Thoracic aorta (tissue), 2 donors: Measurements from ENCODE around the gene TANGO2. TPM values are rescaled to one million over a fixed set of nuclear protein-coding genes. Genes with fewer than 3 reads are reported as not detected.
A peak's percentile ranks its signal among the peaks of the same experiment; 100 is the strongest.

Experiments used
- ATAC-seq: fragments of 150-250 bp; one replicate; pipeline ENCODE4 v1.8.0; 2017; ENCODE audit warnings: low read depth; ENCODE audit not compliant: insufficient number of reproducible peaks, low FRiP score
- DNase-seq: peaks from one replicate; pipeline ENCODE4 v3.0.0-alpha.2; 2020; ENCODE audit warnings: low spot score
- H3K27ac ChIP-seq, 2 donors: fragments of 200-600 bp; sonication (generic); 1 replicate in 1 of 2; 2 replicates in 1 of 2; pipeline ENCODE4 v1.5.1; 2016; ENCODE audit warnings: mild to moderate bottlenecking in 2 of 2, moderate library complexity in 2 of 2
- H3K27me3 ChIP-seq: fragments of 200-600 bp; sonication (generic); replicated peaks from 2 replicates; pipeline ENCODE4 v1.6.0; 2016; ENCODE audit warnings: mild to moderate bottlenecking; ENCODE audit not compliant: insufficient read depth
- H3K36me3 ChIP-seq: fragments of 200-600 bp; sonication (generic); one replicate; pipeline ENCODE4 v1.5.1; 2016
- H3K4me1 ChIP-seq, 2 donors: fragments of 200-600 bp; sonication (generic); 1 replicate in 1 of 2; 2 replicates in 1 of 2; pipeline versions ENCODE4 v1.5.1 to v1.6.0; 2016; ENCODE audit warnings: low read depth in 2 of 2, mild to moderate bottlenecking in 1 of 2; ENCODE audit not compliant: control insufficient read depth in 1 of 2
- H3K4me3 ChIP-seq: fragments of 200-600 bp; sonication (generic); 2 replicates; pipeline ENCODE4 v1.5.1; 2016; ENCODE audit warnings: mild to moderate bottlenecking
- H3K9me3 ChIP-seq: fragments of 200-600 bp; sonication (generic); 2 replicates; pipeline ENCODE4 v1.5.1; 2016
- CTCF ChIP-seq: fragments of 200-600 bp; sonication (generic); IDR thresholded peaks from one replicate; pipeline ENCODE4 v1.5.1; 2019; ENCODE audit warnings: antibody characterized with exemption
- total RNA-seq, 2 donors: library from RNA; depleted of rRNA; stranded (reverse); fragments of >200 nt; gene quantifications; one replicate each; pipeline versions ENCODE4 v1.1.0 to v1.2.3, GENCODE V29; 2016

TANGO2 gene
- total RNA-seq, 2 donors from 2014 or later = 48.7 to 109 TPM

DNA sequence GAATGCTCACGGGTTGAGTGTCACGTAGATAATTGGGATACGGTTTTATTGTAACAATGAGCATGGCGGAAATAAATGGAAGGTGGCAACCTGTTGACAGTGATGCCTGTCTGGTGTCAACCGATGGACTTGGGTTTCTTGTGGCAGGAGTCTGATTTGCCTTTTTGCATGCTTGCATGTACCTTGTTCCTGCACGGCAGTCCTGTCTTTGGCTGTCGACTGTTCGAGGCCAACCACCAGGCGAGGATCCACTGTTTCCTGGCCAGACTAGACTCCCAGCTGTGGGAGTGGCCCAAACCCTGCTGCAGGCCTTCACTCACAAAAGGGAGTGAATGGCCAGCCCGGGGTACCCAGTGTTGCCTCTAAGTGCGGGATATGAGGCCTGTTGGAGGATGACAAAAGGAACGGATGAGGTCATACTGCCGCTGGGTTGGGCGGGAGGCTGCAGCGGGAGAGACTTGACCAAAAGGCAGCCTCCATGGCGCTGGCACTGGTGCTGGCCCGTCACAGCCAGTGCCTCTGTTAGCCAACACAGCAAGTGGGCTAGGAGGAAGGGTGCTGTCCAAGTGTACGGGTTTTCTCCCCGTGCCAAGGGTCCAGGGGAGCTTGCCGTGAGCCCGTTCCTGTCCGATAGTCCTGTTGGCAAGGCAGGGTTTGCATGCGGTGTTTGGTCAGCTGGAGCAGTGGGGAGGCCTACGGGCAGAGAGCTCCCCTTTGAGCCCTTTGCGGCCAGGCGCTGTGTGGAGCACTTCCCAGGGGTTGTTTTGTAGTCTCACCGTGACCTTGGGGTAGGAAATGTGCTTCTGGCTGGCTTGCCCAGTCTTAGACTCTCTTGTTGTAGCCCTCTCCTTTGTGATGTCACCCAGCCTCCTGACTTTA is 60.1 kb downstream of the TANGO2 start:
- H3K27ac ChIP-seq = peak overlapping the region; percentile 87 to 89
- peaks cover 26 to 46% of the 10 kb centered on the region in 2 donors for H3K4me1 ChIP-seq
- H3K9me3 ChIP-seq = no peaks in the 10 kb centered on the region
- H3K36me3 ChIP-seq = peaks cover 2% of the 10 kb centered on the region
- ATAC-seq (no peak), DNase-seq (no peak)
- TF ChIP-seq CTCF = no peak
- H3K27me3 ChIP-seq = no peaks in the 10 kb centered on the region
- peak overlapping the region; percentile 91 for H3K4me3 ChIP-seq

DNA sequence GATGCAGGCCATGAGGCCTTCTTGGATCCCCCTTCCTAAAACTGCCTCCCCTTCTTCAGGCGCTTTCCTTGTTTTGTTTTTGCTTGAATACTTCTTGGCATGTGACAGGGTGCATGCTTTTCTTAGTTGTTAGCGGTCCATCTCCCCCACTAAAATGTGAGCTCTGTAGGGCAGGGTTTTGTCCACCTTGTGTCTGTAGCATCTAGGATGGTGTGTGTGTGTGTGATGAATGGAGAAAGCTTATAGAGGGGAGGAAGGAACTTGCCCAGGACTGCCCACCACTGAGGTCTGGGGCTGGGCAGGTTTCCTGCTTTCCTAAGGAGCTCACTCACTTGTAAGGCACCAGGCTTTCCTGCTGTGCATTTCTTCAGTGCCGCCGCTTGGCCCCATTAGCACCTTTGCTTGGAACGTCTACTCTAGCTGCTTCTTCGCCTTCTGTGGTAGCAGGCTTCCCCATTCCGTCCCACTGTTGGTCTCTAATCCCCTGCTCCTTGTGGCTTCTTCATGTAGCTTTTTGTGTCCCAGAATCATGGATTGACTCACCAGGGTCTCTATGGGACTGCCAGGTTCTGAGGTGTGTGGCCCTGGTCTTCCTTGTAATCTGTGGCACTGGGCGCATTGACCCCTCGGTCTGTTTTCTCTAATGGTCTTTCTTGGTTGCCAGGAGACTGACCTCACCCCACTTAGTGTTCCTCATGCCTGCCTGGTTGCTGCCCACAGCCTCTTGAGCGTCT is 62.4 kb downstream of the TANGO2 start:
- Histone ChIP-seq H3K27ac (no peak overlapping the region), H3K4me3 (no peak overlapping the region)
- no peak for ATAC-seq

GRCh38 chr22:20083891-20084546 is 63.1 kb downstream of the TANGO2 start:
- ATAC-seq = no peak
- Histone ChIP-seq H3K36me3 (peaks cover 26% of the 10 kb centered on the region), H3K4me3 (no peak overlapping the region), H3K4me1 (peaks cover 26 to 46% of the 10 kb centered on the region in 2 donors), H3K27me3 (no peaks in the 10 kb centered on the region), H3K27ac (no peak overlapping the region), H3K9me3 (no peaks in the 10 kb centered on the region)
- no peak for TF ChIP-seq CTCF
- no peak for DNase-seq

More for the DNA sequence above, 62.4 kb downstream of the TANGO2 start:
- Histone ChIP-seq H3K9me3 (no peaks in the 10 kb centered on the region), H3K27me3 (no peaks in the 10 kb centered on the region), H3K4me1 (peaks cover 26 to 46% of the 10 kb centered on the region in 2 donors), H3K36me3 (peaks cover 21% of the 10 kb centered on the region)
- no peak for DNase-seq
- TF ChIP-seq CTCF = no peak

- H3K27me3 ChIP-seq = no peaks in the 10 kb centered on the region
- no peak overlapping the region for H3K27ac ChIP-seq
- ATAC-seq (no peak), DNase-seq (no peak)
- peaks cover 26 to 46% of the 10 kb centered on the region in 2 donors for H3K4me1 ChIP-seq
- TF ChIP-seq CTCF = no peak
- H3K4me3 ChIP-seq = no peak overlapping the region
- H3K9me3 ChIP-seq = no peaks in the 10 kb centered on the region
- peaks cover 34% of the 10 kb centered on the region for H3K36me3 ChIP-seq
These were observed 63.9 kb downstream of the TANGO2 start for GRCh38 chr22:20084547-20085413.
